Middle frontal gyrus (tissue), 1 donor: ENCODE measurements around the gene MAPKAPK2.

Experiments
- DNase-seq: peaks from one replicate; pipeline ENCODE4 v3.0.0-alpha.2; 2015; ENCODE audit warnings: low spot score; ENCODE audit errors: extremely low spot score

Gene MAPKAPK2

GRCh38 chr1:206702260-206702659 is 17.6 kb downstream of the MAPKAPK2 start:
- DNase-seq, result no peak

DNA sequence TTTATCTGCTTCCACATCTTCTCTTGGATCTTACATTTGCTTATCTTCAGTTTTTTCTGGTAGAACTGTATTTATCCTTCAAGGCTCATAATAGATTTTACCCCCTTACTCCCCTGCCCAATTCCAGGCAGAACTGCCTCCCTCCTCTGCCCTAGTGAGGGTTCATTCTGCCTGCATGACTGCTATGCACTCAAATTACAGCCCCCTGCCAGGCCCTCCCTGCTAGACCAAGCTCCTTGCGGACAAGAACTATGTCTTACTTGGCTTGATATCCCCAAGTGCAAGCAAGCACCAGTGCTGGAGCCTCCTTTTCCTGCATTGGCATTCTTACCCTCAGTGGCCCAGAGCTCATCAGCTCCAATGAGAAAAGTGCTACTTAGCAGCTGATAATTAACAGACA is 18.1 kb downstream of the MAPKAPK2 start:
- DNase-seq, result no peak

GRCh38 chr1:206703661-206704060 is 19.0 kb downstream of the MAPKAPK2 start:
- DNase-seq, result no peak

DNA sequence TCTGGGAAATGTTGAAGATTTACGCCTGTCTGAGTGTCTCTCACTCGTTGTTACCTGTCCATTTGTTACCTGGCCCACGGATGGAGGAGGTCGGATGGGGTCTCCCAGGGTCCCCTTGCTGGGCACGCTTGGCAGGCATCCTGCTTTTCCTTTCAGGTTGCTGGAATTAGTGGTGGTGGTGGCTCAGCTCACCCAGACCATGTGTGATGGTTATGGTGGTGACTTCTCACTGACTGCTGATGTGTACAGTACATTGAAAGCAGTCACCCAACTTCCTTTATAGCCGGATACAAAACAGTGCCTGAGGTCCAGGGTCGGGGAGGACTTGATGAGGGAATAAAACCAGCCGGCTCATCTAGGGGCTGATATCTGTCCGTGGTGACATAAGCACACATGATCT is 19.5 kb downstream of the MAPKAPK2 start:
- no peak for DNase-seq

- DNase-seq, result no peak
Measured at GRCh38 chr1:206705191-206705590, 20.5 kb downstream of the MAPKAPK2 start.

DNA sequence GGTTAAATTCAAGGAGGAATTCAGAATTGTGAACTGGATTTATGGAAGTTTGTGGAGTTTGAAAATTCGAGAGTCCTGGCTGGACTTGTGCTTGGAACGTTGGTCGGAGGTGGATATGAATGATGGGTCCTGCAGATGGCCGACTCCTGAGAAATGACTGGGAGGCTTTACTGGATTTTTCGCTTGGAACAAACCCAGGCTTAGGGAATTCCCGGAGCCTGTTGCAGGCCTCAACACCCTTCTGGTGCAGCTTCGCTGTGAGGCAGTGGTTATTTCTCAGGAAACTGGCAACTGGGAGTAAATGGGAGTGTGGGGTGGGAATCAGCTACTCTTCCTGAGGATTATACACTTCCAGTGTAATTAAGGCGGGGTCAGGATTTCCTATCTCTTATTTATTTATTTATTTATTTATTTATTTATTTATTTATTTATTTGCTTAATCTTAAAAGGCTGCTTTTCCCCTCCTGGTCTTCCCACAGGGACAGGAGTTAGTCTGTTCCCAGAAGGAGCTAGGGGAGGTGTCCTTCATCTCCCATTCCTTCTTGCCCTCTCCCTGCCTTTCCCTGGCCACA is 21.1 kb downstream of the MAPKAPK2 start:
- no peak for DNase-seq

GRCh38 chr1:206706298-206706791 is 21.6 kb downstream of the MAPKAPK2 start:
- no peak for DNase-seq

- DNase-seq, result no peak
Measured at GRCh38 chr1:206706806-206707366, 22.2 kb downstream of the MAPKAPK2 start.

DNA sequence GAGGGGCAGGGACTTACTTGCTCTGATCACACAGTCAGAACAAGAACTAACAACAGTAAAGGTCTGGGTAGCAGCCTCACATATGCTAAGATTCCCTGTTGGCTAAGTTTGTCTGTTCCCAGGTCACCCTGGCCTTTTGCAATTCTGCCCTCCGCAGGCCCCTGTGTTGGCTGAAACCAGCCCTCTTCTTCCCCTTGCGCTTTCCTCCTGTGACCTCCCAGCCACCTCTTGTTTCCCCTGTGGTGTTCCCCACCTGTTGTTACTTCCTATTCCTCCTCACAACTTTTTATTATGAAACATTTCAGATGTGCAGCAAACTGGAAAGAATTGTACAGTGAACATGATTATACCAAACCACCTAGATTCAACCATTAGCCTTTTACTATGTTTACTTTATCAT is 23.4 kb downstream of the MAPKAPK2 start:
- no peak for DNase-seq

DNA sequence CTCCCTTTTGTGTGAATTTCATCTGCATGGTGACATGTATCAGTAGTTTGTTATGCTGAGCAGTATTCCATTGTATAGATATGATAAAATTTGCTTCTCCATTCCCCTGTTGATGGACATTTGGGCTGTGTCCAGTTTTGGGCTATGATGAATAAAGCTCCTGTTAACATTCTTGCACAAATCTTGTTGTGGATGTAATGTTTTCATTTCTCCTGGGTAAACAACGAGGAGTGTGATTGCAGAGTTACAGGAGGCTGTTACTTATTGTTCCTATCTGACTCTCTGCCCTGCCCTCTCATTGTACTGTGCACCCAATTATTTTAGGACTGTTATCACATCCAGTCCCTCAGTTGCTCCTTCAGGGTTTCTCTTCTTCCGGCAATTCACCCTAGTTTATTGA is 24.2 kb downstream of the MAPKAPK2 start:
- no peak for DNase-seq

GRCh38 chr1:206709322-206709721 is 24.6 kb downstream of the MAPKAPK2 start:
- DNase-seq, result no peak

DNA sequence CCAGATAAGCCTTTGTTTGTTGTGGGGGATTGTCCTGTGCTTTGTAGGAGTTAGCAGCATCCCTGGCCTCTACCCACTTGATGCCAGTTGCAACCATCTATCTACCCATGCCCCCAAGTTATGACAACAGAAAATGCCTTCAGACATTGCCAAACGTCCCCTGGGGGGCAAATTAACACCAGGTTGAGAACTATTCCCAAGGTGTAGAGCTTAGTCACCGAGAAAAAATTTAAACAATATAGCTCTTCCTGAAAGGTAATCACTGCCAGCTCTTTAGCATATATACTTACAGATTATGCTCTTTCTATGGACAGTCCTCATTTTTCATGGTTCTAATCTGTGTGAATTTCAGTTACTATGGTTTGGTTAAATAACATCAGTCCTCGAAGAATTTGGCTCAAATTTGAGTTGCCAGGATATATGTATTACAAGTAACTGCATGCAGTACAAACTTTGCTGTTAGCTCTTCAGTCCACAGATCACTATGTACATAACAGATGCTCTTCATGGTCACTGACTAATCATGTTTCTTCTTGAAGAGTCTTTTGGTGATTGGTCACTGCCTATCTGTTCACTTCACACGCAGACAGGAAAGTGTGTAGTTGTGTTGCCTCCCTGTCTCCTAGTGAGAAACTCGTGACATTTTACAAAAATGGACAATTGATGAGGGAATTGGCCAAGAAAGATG is 25.2 kb downstream of the MAPKAPK2 start:
- no peak for DNase-seq

GRCh38 chr1:206710460-206710823 is 25.7 kb downstream of the MAPKAPK2 start:
- no peak for DNase-seq

DNA sequence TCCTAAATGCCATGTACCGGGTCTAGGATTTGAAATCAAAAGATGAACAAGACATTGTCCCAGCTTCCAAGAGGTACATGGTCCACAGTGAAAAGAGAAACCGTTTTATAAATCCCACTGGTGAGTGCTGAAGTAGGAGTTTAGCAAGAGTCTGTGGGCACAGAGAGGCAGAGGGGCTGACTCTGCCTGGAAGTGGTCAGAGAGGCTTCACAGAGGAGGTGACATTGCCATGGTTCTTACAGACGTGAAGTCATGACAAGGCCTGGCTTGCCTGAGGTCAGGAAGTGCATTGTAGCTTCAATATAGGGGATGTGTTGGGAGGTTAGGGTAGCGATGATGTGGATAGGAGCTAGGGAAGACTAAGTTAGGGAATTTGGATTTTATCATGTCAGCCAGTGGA is 28.4 kb downstream of the MAPKAPK2 start:
- DNase-seq, result no peak

DNA sequence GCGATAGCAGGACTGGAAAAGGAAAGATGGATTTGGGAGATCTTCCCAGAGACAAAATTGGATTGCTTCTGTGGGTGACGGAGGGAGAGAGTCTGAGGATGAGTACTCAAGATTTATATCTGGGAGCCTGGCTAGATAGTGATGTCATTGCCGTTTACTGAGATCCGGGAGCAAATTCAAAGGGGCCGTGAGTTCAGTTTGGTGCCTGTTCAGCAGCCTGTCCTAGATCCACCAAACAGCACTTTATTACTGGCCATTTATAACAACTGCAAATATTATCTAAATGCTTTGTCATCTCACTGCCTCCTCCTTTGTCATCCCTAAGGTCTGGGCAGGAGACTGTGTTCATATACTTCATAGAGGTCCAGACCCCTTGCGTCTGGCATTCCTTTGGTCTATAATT is 29.2 kb downstream of the MAPKAPK2 start:
- DNase-seq, result no peak

- no peak for DNase-seq
Measured at GRCh38 chr1:206714331-206715058, 29.8 kb downstream of the MAPKAPK2 start.

DNA sequence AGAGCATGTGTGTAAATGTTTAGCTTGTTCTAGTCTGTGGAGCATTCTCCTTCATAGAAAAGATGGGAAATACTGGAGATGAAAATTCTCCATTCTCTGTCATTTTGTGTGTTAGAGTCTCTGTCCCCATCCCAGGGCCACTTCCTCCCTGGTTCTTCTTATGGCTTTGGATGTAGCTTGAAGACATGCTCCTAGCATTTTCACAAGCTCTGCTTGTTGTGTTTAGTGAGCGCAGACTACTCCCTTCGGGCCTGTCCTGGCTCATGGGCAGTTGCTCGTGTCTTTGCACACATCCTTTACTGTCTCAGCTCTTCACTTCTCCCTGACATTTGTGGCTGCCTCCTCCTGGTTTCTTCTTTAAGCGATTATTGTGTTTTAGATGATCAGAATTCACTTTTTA is 30.4 kb downstream of the MAPKAPK2 start:
- DNase-seq, result no peak

DNA sequence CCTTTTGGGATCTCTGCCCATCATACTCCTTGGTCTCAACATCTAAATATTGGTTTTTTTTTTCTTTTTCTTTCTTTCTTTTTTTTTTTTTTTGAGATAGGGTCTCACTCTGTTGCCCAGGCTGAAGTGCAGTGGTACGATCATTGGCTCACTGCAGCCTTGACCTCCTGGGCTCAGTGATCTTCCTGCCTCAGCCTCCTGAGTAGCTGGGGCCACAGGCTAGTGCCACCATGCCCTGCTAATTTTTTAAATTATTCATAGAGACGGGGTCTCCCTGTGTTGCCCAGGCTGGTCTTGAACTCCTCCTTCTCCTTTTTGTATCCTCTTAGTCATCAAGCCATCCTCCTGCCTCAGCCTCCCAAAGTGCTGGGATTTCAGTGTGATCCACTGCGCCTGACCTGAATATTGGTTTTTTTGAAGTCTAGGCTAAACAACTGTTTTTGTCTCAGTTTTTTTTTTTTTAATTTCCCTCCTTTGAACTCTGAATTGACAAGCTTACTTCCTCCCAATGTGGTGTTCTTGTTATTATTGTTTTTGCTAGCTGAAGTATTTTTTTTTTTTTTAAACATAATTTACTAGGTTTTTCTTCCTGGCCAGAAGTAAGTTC is 30.9 kb downstream of the MAPKAPK2 start:
- no peak for DNase-seq

DNA sequence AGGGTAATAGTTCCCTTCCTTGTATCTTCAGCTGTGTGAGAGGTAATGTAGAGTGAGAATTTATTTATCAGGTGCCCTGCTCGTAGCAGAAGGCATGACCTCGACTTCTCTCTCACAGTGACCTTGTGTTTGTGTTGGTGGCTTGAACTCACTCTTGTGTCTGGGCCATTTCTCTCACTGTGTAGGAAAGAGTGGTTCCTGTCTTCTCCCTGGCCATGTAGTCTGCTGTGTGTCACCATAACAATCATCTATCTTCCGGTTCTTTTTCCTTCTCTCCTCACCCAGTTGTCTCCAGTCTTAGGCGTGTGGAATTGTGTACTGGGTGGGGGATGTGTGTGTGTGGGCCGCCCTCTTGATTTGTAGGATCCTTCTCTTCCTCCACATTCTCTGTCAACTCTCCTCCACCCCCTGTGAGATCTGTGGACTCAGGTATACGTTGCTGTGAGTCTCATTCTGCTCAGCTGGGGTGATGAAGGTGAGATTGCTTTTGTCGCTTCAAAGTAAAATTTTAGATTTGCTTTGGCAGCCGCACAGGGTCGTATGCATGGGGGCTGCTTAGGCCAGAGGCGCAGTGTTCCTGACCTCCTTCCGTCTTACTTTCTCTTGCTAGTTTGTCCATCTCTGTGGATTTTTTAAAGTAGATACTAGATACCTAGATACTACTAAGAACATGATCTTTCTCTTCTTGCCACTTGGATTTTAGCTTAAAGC is 31.6 kb downstream of the MAPKAPK2 start:
- no peak for DNase-seq

DNA sequence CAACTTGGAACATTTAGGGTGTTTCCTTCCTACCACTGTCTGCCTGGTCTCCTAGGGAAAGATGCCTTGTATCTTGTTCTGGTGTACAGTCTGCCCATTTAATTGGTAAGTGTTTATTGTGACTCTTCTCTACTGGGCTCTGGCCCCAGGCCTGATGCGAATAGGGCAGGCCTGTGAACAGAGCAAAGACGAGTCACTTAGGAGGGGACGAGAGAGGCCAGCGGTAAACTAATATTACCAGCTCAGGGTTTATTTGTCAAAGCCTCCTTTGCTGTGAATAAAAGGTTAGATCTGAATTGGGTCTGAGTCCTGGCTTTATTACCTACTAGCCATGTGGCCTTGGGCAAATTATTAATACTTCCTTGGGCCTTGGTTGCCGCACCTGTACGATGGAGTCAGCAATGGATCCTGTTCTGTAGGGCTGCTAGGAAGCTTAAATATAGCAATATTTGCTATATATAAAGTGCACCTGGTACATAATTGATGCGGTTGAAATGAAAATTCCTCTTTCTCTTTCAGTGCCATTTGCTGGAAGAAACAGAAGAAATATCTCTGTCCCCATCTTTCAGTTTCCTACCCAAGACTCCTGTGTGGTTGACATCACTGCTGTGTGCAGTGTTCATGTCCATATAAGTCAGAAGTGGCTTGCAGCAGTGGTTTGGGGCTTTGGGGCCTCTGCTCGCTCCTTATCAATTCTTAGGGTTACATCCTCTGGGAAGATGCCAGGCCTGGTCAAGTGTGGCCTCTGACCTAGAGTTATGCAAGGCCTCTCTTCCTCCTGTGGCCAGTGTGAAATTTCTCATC is 32.4 kb downstream of the MAPKAPK2 start:
- no peak for DNase-seq

GRCh38 chr1:206717674-206717989 is 32.9 kb downstream of the MAPKAPK2 start:
- DNase-seq, result no peak
